ENCODE results near the gene EMX1. TPM values are rescaled to one million over a fixed set of nuclear protein-coding genes. Genes with fewer than 3 reads are reported as not detected.

The EMX1 gene
- total and polyA plus RNA-seq, 2 of the 13 experiments (the other 11 are each of a cell fraction or from before 2014, with no cell fraction given), result 0.62 to 4.9 TPM

- TF ChIP-seq MYPOP (CRISPR knock-in tag; IDR thresholded peaks at IDR 0.05) (peak; percentile 62; the same call in 1 of the 2 replicates), ZNF567 (CRISPR knock-in tag; IDR thresholded peaks at IDR 0.05; ENCODE audit: borderline replicate concordance) (no peak), ZNF256 (CRISPR knock-in tag; conservative IDR thresholded peaks at IDR 0.05) (0 out of 2 replicates have a peak, but pooled peaks have one; percentile 54), ZSCAN12 (CRISPR knock-in tag; IDR thresholded peaks at IDR 0.05) (0 out of 2 replicates have a peak, but pooled peaks have one; percentile 39), SP2 (CRISPR knock-in tag; IDR thresholded peaks at IDR 0.05) (no peak; the same call in 1 of the 2 replicates), ZNF841 (CRISPR knock-in tag; IDR thresholded peaks at IDR 0.05; ENCODE audit: borderline replicate concordance) (peak; percentile 93), ZNF770 (CRISPR knock-in tag; IDR thresholded peaks at IDR 0.05) (peak; percentile 34; the same call in 1 of the 2 replicates), ZNF34 (CRISPR knock-in tag; IDR thresholded peaks at IDR 0.05; ENCODE audit: borderline replicate concordance) (peak; percentile 93; the same call in 1 of the 2 replicates), PRDM15 (CRISPR knock-in tag; IDR thresholded peaks at IDR 0.05) (no peak; the same call in 1 of the 2 replicates), CERS6 (CRISPR knock-in tag; IDR thresholded peaks at IDR 0.05) (0 out of 2 replicates have a peak, but pooled peaks have one; percentile 47), ZNF576 (CRISPR knock-in tag; IDR thresholded peaks at IDR 0.05) (no peak), PHF5A (CRISPR knock-in tag; IDR thresholded peaks at IDR 0.05; ENCODE audit: low read depth, unreplicated experiment) (no peak), ARID5B (CRISPR knock-in tag; IDR thresholded peaks at IDR 0.05) (no peak), ZNF878 (CRISPR knock-in tag; IDR thresholded peaks at IDR 0.05) (no peak; the same call in 1 of the 2 replicates)
These were observed 30.1 kb upstream of the EMX1 start, which contains the start of gene SPR (continued) for GRCh38 chr2:72887032-72887739.

Data from HepG2 (cell line).